ENCODE measurements around the gene C6orf47.
A peak's percentile ranks its signal among the peaks of the same experiment; 100 is the strongest.

Gene C6orf47

GRCh38 chr6:31686483-31686882, 25.9 kb upstream of the C6orf47 start:
- H3K9me3 ChIP-seq (ENCODE audit: insufficient read depth, low read length) = no peaks in the 10 kb centered on the region
- no peak overlapping the region for H3K9ac ChIP-seq (ENCODE audit: insufficient read length, low read depth)
- no peak for TF ChIP-seq SUZ12 (IDR thresholded peaks at IDR 0.05; ENCODE audit: extremely low read depth, insufficient read depth, insufficient read length)
- no peak for TF ChIP-seq YY1 (IDR thresholded peaks at IDR 0.05; ENCODE audit: insufficient read depth, insufficient read length)
- no peak for TF ChIP-seq ZNF274 (IDR thresholded peaks at IDR 0.05; ENCODE audit: low read depth, low read length)
- no peaks in the 10 kb centered on the region for H3K27me3 ChIP-seq (ENCODE audit: insufficient read depth, insufficient read length)
- peaks cover 69% of the 10 kb centered on the region for H3K36me3 ChIP-seq (ENCODE audit: insufficient read depth, insufficient read length, low read length)
- no peak overlapping the region for H3K4me3 ChIP-seq (ENCODE audit: insufficient read length, low read depth)
- H3K4me1 ChIP-seq (ENCODE audit: insufficient read depth, insufficient read length) = peaks cover 16% of the 10 kb centered on the region
- no peak for DNase-seq (ENCODE audit: low read depth, low spot score)

- no peak for DNase-seq (ENCODE audit: low read depth, low spot score)
- Histone ChIP-seq H3K9ac (ENCODE audit: insufficient read length, low read depth) (no peak overlapping the region), H3K9me3 (ENCODE audit: insufficient read depth, low read length) (no peaks in the 10 kb centered on the region), H3K36me3 (ENCODE audit: insufficient read depth, insufficient read length, low read length) (peaks cover 48% of the 10 kb centered on the region), H3K27me3 (ENCODE audit: insufficient read depth, insufficient read length) (no peaks in the 10 kb centered on the region), H3K4me3 (ENCODE audit: insufficient read length, low read depth) (no peak overlapping the region), H3K4me1 (ENCODE audit: insufficient read depth, insufficient read length) (peaks cover 9% of the 10 kb centered on the region)
- TF ChIP-seq SUZ12 (IDR thresholded peaks at IDR 0.05; ENCODE audit: extremely low read depth, insufficient read depth, insufficient read length) = no peak
- TF ChIP-seq ZNF274 (IDR thresholded peaks at IDR 0.05; ENCODE audit: low read depth, low read length) = no peak
- TF ChIP-seq YY1 (IDR thresholded peaks at IDR 0.05; ENCODE audit: insufficient read depth, insufficient read length) = no peak
Observed at GRCh38 chr6:31683591-31683990, 23.0 kb upstream of the C6orf47 start.

- TF ChIP-seq ZNF274 (IDR thresholded peaks at IDR 0.05; ENCODE audit: low read depth, low read length) (no peak), YY1 (IDR thresholded peaks at IDR 0.05; ENCODE audit: insufficient read depth, insufficient read length) (no peak), SUZ12 (IDR thresholded peaks at IDR 0.05; ENCODE audit: extremely low read depth, insufficient read depth, insufficient read length) (no peak)
- Histone ChIP-seq H3K4me3 (ENCODE audit: insufficient read length, low read depth) (peak overlapping the region; percentile 45), H3K9ac (ENCODE audit: insufficient read length, low read depth) (peak overlapping the region; percentile 76), H3K36me3 (ENCODE audit: insufficient read depth, insufficient read length, low read length) (peaks cover 24% of the 10 kb centered on the region), H3K4me1 (ENCODE audit: insufficient read depth, insufficient read length) (peaks cover 2% of the 10 kb centered on the region), H3K27me3 (ENCODE audit: insufficient read depth, insufficient read length) (no peaks in the 10 kb centered on the region), H3K9me3 (ENCODE audit: insufficient read depth, low read length) (no peaks in the 10 kb centered on the region)
- DNase-seq (ENCODE audit: low read depth, low spot score) = no peak
Observed at GRCh38 chr6:31681135-31681671, 20.6 kb upstream of the C6orf47 start.

- peak within 1 kb of the TSS; percentile 76 for H3K9ac ChIP-seq (ENCODE audit: insufficient read length, low read depth)
- peak within 1 kb of the TSS; percentile 45 for H3K4me3 ChIP-seq (ENCODE audit: insufficient read length, low read depth)
- no peaks in the 10 kb centered on the region for H3K9me3 ChIP-seq (ENCODE audit: insufficient read depth, low read length)
- no peaks in the 10 kb centered on the region for H3K27me3 ChIP-seq (ENCODE audit: insufficient read depth, insufficient read length)
- H3K36me3 ChIP-seq (ENCODE audit: insufficient read depth, insufficient read length, low read length) = peaks cover 19% of the 10 kb centered on the region
- peaks cover 2% of the 10 kb centered on the region for H3K4me1 ChIP-seq (ENCODE audit: insufficient read depth, insufficient read length)
- no peak for TF ChIP-seq ZNF274 (IDR thresholded peaks at IDR 0.05; ENCODE audit: low read depth, low read length)
- TF ChIP-seq YY1 (IDR thresholded peaks at IDR 0.05; ENCODE audit: insufficient read depth, insufficient read length) = no peak
- no peak for TF ChIP-seq SUZ12 (IDR thresholded peaks at IDR 0.05; ENCODE audit: extremely low read depth, insufficient read depth, insufficient read length)
- DNase-seq (ENCODE audit: low read depth, low spot score) = peak; percentile 50
Observed at GRCh38 chr6:31680226-31681134, 19.9 kb upstream of the C6orf47 start, which contains the start of gene LY6G5C. TSS of gene LY6G5C (minus strand) at chr6:31681067. CDS start at chr6:31680373, 694 bp downstream.

GRCh38 chr6:31677955-31678354, 17.4 kb upstream of the C6orf47 start:
- peaks cover 13% of the 10 kb centered on the region for H3K36me3 ChIP-seq (ENCODE audit: insufficient read depth, insufficient read length, low read length)
- H3K9ac ChIP-seq (ENCODE audit: insufficient read length, low read depth) = no peak overlapping the region
- no peak for TF ChIP-seq ZNF274 (IDR thresholded peaks at IDR 0.05; ENCODE audit: low read depth, low read length)
- no peak for TF ChIP-seq SUZ12 (IDR thresholded peaks at IDR 0.05; ENCODE audit: extremely low read depth, insufficient read depth, insufficient read length)
- no peak for TF ChIP-seq YY1 (IDR thresholded peaks at IDR 0.05; ENCODE audit: insufficient read depth, insufficient read length)
- no peak overlapping the region for H3K4me3 ChIP-seq (ENCODE audit: insufficient read length, low read depth)
- H3K9me3 ChIP-seq (ENCODE audit: insufficient read depth, low read length) = no peaks in the 10 kb centered on the region
- H3K27me3 ChIP-seq (ENCODE audit: insufficient read depth, insufficient read length) = no peaks in the 10 kb centered on the region
- no peaks in the 10 kb centered on the region for H3K4me1 ChIP-seq (ENCODE audit: insufficient read depth, insufficient read length)
- no peak for DNase-seq (ENCODE audit: low read depth, low spot score)

- Histone ChIP-seq H3K36me3 (ENCODE audit: insufficient read depth, insufficient read length, low read length) (peaks cover 21% of the 10 kb centered on the region), H3K27me3 (ENCODE audit: insufficient read depth, insufficient read length) (no peaks in the 10 kb centered on the region), H3K9me3 (ENCODE audit: insufficient read depth, low read length) (no peaks in the 10 kb centered on the region), H3K4me1 (ENCODE audit: insufficient read depth, insufficient read length) (no peaks in the 10 kb centered on the region), H3K4me3 (ENCODE audit: insufficient read length, low read depth) (no peak overlapping the region), H3K9ac (ENCODE audit: insufficient read length, low read depth) (no peak overlapping the region)
- TF ChIP-seq SUZ12 (IDR thresholded peaks at IDR 0.05; ENCODE audit: extremely low read depth, insufficient read depth, insufficient read length) (no peak), YY1 (IDR thresholded peaks at IDR 0.05; ENCODE audit: insufficient read depth, insufficient read length) (no peak), ZNF274 (IDR thresholded peaks at IDR 0.05; ENCODE audit: low read depth, low read length) (no peak)
- no peak for DNase-seq (ENCODE audit: low read depth, low spot score)
Observed at GRCh38 chr6:31676904-31677303, 16.3 kb upstream of the C6orf47 start.

- Histone ChIP-seq H3K4me1 (ENCODE audit: insufficient read depth, insufficient read length) (no peaks in the 10 kb centered on the region), H3K4me3 (ENCODE audit: insufficient read length, low read depth) (no peak overlapping the region), H3K36me3 (ENCODE audit: insufficient read depth, insufficient read length, low read length) (peaks cover 26% of the 10 kb centered on the region), H3K9ac (ENCODE audit: insufficient read length, low read depth) (no peak overlapping the region), H3K9me3 (ENCODE audit: insufficient read depth, low read length) (no peaks in the 10 kb centered on the region), H3K27me3 (ENCODE audit: insufficient read depth, insufficient read length) (no peaks in the 10 kb centered on the region)
- TF ChIP-seq ZNF274 (IDR thresholded peaks at IDR 0.05; ENCODE audit: low read depth, low read length) (no peak), YY1 (IDR thresholded peaks at IDR 0.05; ENCODE audit: insufficient read depth, insufficient read length) (no peak), SUZ12 (IDR thresholded peaks at IDR 0.05; ENCODE audit: extremely low read depth, insufficient read depth, insufficient read length) (no peak)
- DNase-seq (ENCODE audit: low read depth, low spot score) = no peak
Observed at GRCh38 chr6:31676322-31676903, 15.8 kb upstream of the C6orf47 start.

All from NT2/D1 (cell line).